ENCODE data around the gene INTS4. TPM values are rescaled to one million over a fixed set of nuclear protein-coding genes. Genes with fewer than 3 reads are reported as not detected.
A peak's percentile ranks its signal among the peaks of the same experiment; 100 is the strongest.
"Not testable (repeated sequence)": the region's sequence is repeated elsewhere in the genome, so short reads cannot be mapped to it uniquely, and the experiment has no call there.

Gene INTS4
- total RNA-seq, 1 donor = 63.8 TPM

DNA sequence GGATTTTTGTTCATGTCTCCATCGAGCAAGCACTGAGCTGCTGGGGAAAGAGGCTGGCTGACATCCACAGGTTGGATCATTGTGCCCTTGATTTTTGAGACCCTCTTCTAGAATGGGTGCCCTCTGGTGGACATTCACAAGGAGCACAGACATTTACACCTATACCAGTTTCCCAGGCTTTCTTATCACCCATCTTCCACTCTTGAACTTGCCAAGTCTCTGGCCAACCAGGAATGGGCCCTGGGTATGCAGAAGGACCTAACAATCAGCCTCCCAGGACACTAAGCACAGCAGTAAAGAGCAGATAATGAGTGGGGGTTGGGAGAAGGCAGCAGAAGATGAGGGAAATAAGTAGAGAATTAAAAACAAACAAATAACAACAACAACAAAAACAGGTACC, 5.7 kb upstream of the INTS4 start:
- Histone ChIP-seq H3K27me3 (ENCODE audit: insufficient read depth, low read length) (no peaks in the 10 kb centered on the region), H3K4me1 (ENCODE audit: insufficient read depth, low read length) (peaks cover 9% of the 10 kb centered on the region), H3K9me3 (ENCODE audit: low read depth, low read length) (no peaks in the 10 kb centered on the region)

GRCh38 chr11:77999446-78000030, 5.1 kb upstream of the INTS4 start:
- H3K9me3 ChIP-seq (ENCODE audit: low read depth, low read length) = no peaks in the 10 kb centered on the region
- H3K4me3 ChIP-seq (ENCODE audit: low read length) = no peak overlapping the region
- no peaks in the 10 kb centered on the region for H3K27me3 ChIP-seq (ENCODE audit: insufficient read depth, low read length)
- peaks cover 11% of the 10 kb centered on the region for H3K4me1 ChIP-seq (ENCODE audit: insufficient read depth, low read length)

More for the DNA sequence above, 5.7 kb upstream of the INTS4 start:
- no peak overlapping the region for H3K4me3 ChIP-seq (ENCODE audit: low read length)

DNA sequence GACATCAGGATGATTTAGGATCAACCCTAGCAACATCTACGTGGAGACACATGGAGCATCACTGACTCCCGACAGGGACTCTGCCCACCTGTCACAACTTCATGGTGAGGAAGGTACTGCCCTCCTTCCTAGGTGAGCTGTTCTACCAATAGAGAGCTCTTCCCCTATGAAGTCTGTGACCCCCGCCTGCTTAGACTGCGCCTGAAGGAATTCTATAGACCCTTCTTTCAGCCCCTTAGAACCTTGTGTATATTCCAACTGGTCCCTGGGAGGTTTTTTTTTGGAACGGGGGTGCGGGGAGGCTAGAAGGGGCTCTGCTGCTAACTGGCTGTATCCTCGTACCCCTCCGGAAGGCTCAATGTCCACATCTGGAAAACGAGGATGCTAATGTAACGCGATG, 566 bp downstream of the INTS4 start:
- Histone ChIP-seq H3K4me3 (ENCODE audit: low read length) (peak overlapping the region; percentile 55), H3K27me3 (ENCODE audit: insufficient read depth, low read length) (no peaks in the 10 kb centered on the region), H3K4me1 (ENCODE audit: insufficient read depth, low read length) (peaks cover 28% of the 10 kb centered on the region), H3K9me3 (ENCODE audit: low read depth, low read length) (no peaks in the 10 kb centered on the region)

- Histone ChIP-seq H3K9me3 (ENCODE audit: low read depth, low read length) (no peaks in the 10 kb centered on the region), H3K4me3 (ENCODE audit: low read length) (no peak overlapping the region), H3K4me1 (ENCODE audit: insufficient read depth, low read length) (peaks cover 28% of the 10 kb centered on the region), H3K27me3 (ENCODE audit: insufficient read depth, low read length) (no peaks in the 10 kb centered on the region)
Measured at GRCh38 chr11:77990981-77991380, 3.5 kb downstream of the INTS4 start.

DNA sequence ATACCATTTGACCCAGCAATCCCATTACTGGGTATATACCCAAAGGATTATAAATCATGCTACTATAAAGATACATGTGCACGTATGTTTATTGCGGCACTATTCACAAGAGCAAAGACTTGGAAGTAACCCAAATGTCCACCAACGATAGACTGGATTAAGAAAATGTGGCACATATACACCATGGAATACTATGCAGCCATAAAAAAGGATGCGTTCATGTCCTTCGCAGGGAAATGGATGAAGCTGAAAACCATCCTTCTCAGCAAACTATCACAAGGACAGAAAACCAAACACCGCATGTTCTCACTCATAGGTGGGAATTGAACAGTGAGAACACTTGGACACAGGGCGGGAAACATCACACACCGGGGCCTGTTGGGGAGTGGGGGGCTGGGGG, 8.0 kb downstream of the INTS4 start:
- not testable (repeated sequence) for H3K27me3 ChIP-seq (ENCODE audit: insufficient read depth, low read length); H3K4me1 ChIP-seq (ENCODE audit: insufficient read depth, low read length); H3K9me3 ChIP-seq (ENCODE audit: low read depth, low read length); H3K4me3 ChIP-seq (ENCODE audit: low read length)

GRCh38 chr11:77981346-77981947, 13.0 kb downstream of the INTS4 start:
- Histone ChIP-seq H3K4me3 (ENCODE audit: low read length) (no peak overlapping the region), H3K4me1 (ENCODE audit: insufficient read depth, low read length) (no peaks in the 10 kb centered on the region), H3K9me3 (ENCODE audit: low read depth, low read length) (no peaks in the 10 kb centered on the region), H3K27me3 (ENCODE audit: insufficient read depth, low read length) (no peaks in the 10 kb centered on the region)

DNA sequence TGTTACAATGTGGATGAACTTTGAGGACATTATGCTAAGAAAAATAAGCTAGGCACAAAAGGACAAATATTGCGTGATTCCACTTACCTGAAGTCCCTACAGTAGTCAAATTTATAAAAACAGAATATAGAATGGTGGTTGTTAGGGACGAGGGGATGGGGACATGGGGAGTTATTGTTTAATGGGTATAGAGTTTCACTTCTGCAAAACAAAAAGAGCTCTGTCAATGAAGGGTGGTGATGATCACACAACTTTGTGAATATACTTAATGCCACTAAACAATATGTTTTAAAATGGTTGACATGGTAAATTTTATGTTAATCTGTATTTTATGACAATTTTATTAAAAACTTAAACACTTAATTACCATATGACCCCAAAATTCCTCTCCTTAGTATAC, 26.1 kb downstream of the INTS4 start:
- Histone ChIP-seq H3K27me3 (ENCODE audit: insufficient read depth, low read length) (no peaks in the 10 kb centered on the region), H3K4me1 (ENCODE audit: insufficient read depth, low read length) (no peaks in the 10 kb centered on the region), H3K9me3 (ENCODE audit: low read depth, low read length) (no peaks in the 10 kb centered on the region), H3K4me3 (ENCODE audit: low read length) (no peak overlapping the region)

GRCh38 chr11:77967753-77968152, 26.7 kb downstream of the INTS4 start:
- no peaks in the 10 kb centered on the region for H3K27me3 ChIP-seq (ENCODE audit: insufficient read depth, low read length)
- no peak overlapping the region for H3K4me3 ChIP-seq (ENCODE audit: low read length)
- no peaks in the 10 kb centered on the region for H3K4me1 ChIP-seq (ENCODE audit: insufficient read depth, low read length)
- no peaks in the 10 kb centered on the region for H3K9me3 ChIP-seq (ENCODE audit: low read depth, low read length)

GRCh38 chr11:77967121-77967520, 27.3 kb downstream of the INTS4 start:
- Histone ChIP-seq H3K4me3 (ENCODE audit: low read length) (no peak overlapping the region), H3K9me3 (ENCODE audit: low read depth, low read length) (no peaks in the 10 kb centered on the region), H3K27me3 (ENCODE audit: insufficient read depth, low read length) (no peaks in the 10 kb centered on the region)

GRCh38 chr11:77966338-77966737, 28.1 kb downstream of the INTS4 start:
- Histone ChIP-seq H3K9me3 (ENCODE audit: low read depth, low read length) (no peaks in the 10 kb centered on the region), H3K4me3 (ENCODE audit: low read length) (no peak overlapping the region), H3K4me1 (ENCODE audit: insufficient read depth, low read length) (no peaks in the 10 kb centered on the region), H3K27me3 (ENCODE audit: insufficient read depth, low read length) (no peaks in the 10 kb centered on the region)

More at GRCh38 chr11:77967121-77967520, 27.3 kb downstream of the INTS4 start:
- no peaks in the 10 kb centered on the region for H3K4me1 ChIP-seq (ENCODE audit: insufficient read depth, low read length)

DNA sequence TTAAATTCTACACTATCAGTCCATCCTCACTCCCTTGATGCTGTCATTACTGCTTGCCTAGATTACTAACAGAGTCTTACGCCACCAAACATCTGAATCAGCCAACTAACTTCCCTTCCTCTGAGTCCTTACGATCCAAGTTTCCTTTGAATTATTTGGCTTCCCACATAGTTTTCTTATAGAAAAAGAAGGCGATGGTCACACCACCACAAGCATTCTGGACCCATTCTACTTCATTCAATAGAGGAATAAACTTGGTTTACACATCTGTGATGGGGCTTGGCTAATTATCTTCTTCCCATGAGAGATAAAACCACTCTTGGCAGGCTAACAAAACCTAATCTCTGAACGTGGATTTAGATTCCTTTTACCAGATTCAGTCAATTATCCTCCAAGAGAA, 35.0 kb downstream of the INTS4 start:
- no peak overlapping the region for H3K4me3 ChIP-seq (ENCODE audit: low read length)
- no peaks in the 10 kb centered on the region for H3K4me1 ChIP-seq (ENCODE audit: insufficient read depth, low read length)
- no peaks in the 10 kb centered on the region for H3K27me3 ChIP-seq (ENCODE audit: insufficient read depth, low read length)
- H3K9me3 ChIP-seq (ENCODE audit: low read depth, low read length) = no peaks in the 10 kb centered on the region

- H3K4me1 ChIP-seq (ENCODE audit: insufficient read depth, low read length); H3K4me3 ChIP-seq (ENCODE audit: low read length); H3K9me3 ChIP-seq (ENCODE audit: low read depth, low read length); H3K27me3 ChIP-seq (ENCODE audit: insufficient read depth, low read length): not testable (repeated sequence)
Measured at GRCh38 chr11:77958583-77959177, 35.8 kb downstream of the INTS4 start.

- H3K4me1 ChIP-seq (ENCODE audit: insufficient read depth, low read length); H3K9me3 ChIP-seq (ENCODE audit: low read depth, low read length); H3K27me3 ChIP-seq (ENCODE audit: insufficient read depth, low read length); H3K4me3 ChIP-seq (ENCODE audit: low read length): not testable (repeated sequence)
Measured at GRCh38 chr11:77943296-77943695, 51.2 kb downstream of the INTS4 start.

- not testable (repeated sequence) for H3K9me3 ChIP-seq (ENCODE audit: low read depth, low read length); H3K4me1 ChIP-seq (ENCODE audit: insufficient read depth, low read length); H3K4me3 ChIP-seq (ENCODE audit: low read length); H3K27me3 ChIP-seq (ENCODE audit: insufficient read depth, low read length)
Measured at GRCh38 chr11:77942465-77942864, 52.0 kb downstream of the INTS4 start.

DNA sequence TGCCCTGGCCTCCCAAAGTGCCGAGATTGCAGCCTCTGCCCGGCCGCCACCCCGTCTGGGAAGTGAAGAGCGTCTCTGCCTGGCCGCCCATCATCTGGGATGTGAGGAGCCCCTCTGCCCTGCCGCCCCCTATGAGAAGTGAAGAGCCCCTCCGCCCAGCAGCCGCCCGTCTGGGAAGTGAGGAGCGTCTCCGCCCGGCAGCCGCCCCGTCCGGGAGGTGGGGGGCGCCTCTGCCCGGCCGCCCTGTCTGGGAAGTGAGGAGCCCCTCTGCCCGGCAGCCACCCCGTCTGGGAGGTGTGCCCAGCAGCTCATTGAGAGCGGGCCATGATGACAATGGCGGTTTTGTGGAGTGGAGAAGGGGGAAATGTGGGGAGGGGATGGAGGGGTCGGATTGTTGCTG, 60.9 kb downstream of the INTS4 start:
- H3K27me3 ChIP-seq (ENCODE audit: insufficient read depth, low read length); H3K4me3 ChIP-seq (ENCODE audit: low read length); H3K4me1 ChIP-seq (ENCODE audit: insufficient read depth, low read length); H3K9me3 ChIP-seq (ENCODE audit: low read depth, low read length): not testable (repeated sequence)
